HG03354 (cell line): ENCODE measurements around the gene MRPL14.

ENCODE experiments used
- ATAC-seq: cut with Tn5 transposase; IDR thresholded peaks from one replicate; pipeline ENCODE4 v1.9.1; 2021; ENCODE audit warnings: mild to moderate bottlenecking; ENCODE audit not compliant: unreplicated experiment, poor library complexity, severe bottlenecking

Gene MRPL14

DNA sequence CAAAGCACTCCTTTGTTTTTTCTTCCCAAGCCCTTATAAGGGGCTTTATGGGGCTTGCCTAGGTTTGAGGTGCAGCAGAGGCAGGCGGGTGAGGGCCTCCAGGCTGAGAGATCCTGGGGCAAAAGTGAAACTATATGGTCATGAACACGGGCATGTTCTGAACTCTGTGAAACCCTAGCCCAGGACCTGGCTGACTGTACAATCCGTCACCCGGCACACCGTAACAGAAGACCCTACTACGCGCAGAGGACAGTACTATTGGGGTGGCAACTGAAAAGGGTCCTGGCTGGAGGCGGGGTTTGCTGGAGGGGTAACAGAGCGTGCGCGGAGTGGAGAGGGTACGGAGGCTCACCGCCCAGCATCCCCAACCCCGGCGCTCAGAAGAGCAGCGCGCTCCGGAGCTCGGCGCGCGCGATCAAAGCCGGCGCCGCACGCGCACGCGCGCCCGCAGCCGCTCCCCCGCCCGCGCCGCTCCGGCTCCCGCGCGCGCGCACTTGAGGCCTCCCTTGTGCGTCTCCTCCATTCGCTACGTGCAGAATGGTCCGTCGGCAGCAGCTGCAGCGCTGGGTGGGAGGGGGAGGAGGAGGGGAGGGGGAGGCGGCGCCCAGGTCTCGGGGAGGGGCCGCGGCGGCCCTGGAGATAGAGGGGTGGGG, 54.2 kb downstream of the MRPL14 start:
- ATAC-seq = peak; percentile 65

DNA sequence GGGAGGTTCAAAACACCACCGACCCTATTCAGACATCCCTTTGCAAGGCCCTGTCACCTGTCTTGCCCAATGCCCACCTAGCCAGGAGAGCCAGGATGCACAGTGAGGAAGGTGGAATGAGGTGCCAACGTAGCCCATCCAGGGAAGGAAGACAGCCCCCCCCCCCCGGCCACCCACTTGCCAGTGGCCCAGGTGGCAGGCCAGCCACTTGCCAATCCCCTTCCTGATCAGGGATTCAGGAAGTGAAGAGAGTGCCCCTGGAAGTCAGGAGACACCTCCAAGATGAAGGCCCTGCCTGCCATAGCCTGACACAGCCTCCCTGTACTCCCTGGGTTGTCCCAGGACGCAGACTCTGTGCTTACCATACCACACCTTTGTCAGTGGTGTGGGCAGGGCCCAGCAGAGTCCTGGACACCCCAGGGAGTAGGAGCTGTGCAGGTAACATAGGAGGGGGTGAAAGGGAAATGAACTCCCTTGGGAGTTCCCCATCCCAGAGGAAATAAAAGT, 54.7 kb downstream of the MRPL14 start:
- ATAC-seq = peak; percentile 1

- no peak for ATAC-seq
Measured at GRCh38 chr6:44071670-44072451, 55.4 kb downstream of the MRPL14 start.

- ATAC-seq = no peak
Measured at GRCh38 chr6:44068607-44069296, 58.5 kb downstream of the MRPL14 start.

GRCh38 chr6:44067173-44068139, 59.8 kb downstream of the MRPL14 start:
- ATAC-seq = no peak

- ATAC-seq = no peak
Measured at GRCh38 chr6:44066394-44067172, 60.7 kb downstream of the MRPL14 start.

- no peak for ATAC-seq
Measured at GRCh38 chr6:44065443-44066140, 61.7 kb downstream of the MRPL14 start.

DNA sequence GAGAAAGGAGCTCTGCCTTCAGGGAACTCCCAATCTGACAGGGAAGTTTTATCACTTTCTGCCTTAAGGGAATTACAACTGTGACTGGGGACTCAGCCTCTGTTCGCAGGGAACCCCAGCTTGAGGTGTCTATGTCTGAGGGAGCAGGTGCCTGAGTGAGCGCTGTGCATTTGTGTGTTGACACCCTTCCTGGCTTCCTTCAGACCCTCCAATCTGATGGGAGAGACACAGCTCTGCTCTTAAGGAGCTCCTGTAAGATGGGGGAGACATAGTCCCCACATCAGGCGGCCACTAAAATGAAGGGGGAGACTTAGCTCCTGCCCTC, 62.3 kb downstream of the MRPL14 start:
- no peak for ATAC-seq

- ATAC-seq = no peak
Measured at GRCh38 chr6:44064089-44064947, 62.9 kb downstream of the MRPL14 start.

GRCh38 chr6:44063561-44064059, 63.6 kb downstream of the MRPL14 start:
- ATAC-seq = no peak
